ENCODE results near the gene CHRND. TPM values are rescaled to one million over a fixed set of nuclear protein-coding genes. Genes with fewer than 3 reads are reported as not detected.

Gene CHRND
- total RNA-seq (not detected), polyA plus RNA-seq (not detected)
- long read RNA-seq, donor 1, result 0 reads
- long read RNA-seq, donor 2, partial matches to known transcripts, result 0 of 1 reads
- long read RNA-seq, donor 2, other reads (novel, unspliced or antisense), result 1 of 1 reads

DNA sequence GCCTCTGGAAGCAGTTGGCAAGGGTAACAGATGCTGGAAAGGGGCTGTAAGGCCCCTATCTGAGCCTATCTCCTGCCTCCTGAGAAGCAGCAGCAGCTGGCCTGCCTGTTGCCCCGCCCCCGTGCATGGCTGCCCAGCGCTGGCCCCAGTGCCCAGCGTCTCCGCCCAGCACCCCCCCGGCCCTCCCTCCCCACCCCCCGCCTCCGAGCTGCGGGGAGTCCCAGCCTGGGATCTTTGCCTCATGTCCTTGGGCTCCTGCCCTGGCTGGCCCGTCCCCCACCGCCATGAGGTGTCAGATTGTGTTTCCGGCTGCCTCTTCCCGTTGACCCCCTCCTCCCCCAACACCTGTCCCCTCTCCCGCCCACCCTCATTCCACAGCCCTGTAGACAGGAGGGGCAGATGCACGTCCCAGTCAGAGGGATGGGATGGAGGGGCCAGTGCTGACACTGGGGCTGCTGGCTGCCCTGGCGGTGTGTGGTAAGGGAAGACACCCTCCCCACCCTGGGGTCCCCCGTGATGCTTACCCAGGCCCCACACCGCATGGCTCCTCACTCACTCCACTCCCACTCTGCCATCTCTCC lies at the start of gene CHRND:
Gene CHRND (plus strand): TSS at position 370 of the 581 bp plus-strand sequence. CDS start 56 bp downstream, at position 426.
- DNase-seq, result no peak
- H3K27ac ChIP-seq (ENCODE audit: low read depth in 1 of 2, low read length in 2 of 2), result no peak within 1 kb of the TSS
- no peaks in the 10 kb centered on the region for H3K4me1 ChIP-seq (ENCODE audit: control insufficient read depth in 1 of 2, insufficient read depth in 2 of 2, low read length in 2 of 2)
- no peaks in the 10 kb centered on the region for H3K27me3 ChIP-seq (ENCODE audit: control insufficient read depth in 1 of 2, insufficient read depth in 2 of 2, low read length in 1 of 2)
- no peaks in the 10 kb centered on the region for H3K9me3 ChIP-seq (ENCODE audit: control insufficient read depth, low read length)
- intact Hi-C loops (cut with DNase I), result loop anchor here in 1 of 2 donors (10.0 kb wide), 1 partner anchor 621 kb away; no protein-coding TSS in a partner anchor
- H3K4me3 ChIP-seq (ENCODE audit: low read length in 2 of 2), result no peak within 1 kb of the TSS
- no peak for ATAC-seq (ENCODE audit: low FRiP score)
- 18 to 20% methylated on average over 13 to 18 of the region's 18 CpGs for WGBS, 2 donors
- no peaks in the 10 kb centered on the region for H3K36me3 ChIP-seq (ENCODE audit: control insufficient read depth in 1 of 2, insufficient read depth in 2 of 2, low read length in 1 of 2)

DNA sequence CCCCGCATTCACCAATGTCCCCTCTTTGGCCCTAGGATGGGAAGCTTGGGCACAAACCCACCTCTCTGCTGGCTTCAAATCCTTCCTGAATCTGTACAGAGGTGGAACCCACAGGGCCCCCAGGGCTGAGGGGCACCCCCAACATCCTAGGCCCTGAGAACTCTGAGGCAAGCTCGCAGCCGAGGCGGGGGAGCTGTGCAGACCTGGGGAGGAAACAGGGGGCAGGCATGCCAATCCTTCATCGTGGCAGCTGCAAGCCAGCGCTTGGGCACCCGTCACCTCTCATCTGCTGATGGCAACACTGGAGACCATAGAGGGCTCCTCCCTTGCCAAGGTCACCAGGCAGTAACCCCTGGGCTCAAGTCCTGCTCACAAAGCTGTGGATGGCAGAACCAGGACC lies 49.2 kb upstream of the CHRND start:
- ATAC-seq (ENCODE audit: low FRiP score) (no peak), DNase-seq (peak; percentile 35 to 55)
- peaks cover 0 to 1% of the 10 kb centered on the region in 2 donors for H3K27me3 ChIP-seq (ENCODE audit: control insufficient read depth in 1 of 2, insufficient read depth in 2 of 2, low read length in 1 of 2)
- intact Hi-C loops (cut with DNase I), result no loop called here
- H3K4me3 ChIP-seq (ENCODE audit: low read length in 2 of 2), result no peak overlapping the region
- H3K36me3 ChIP-seq (ENCODE audit: control insufficient read depth in 1 of 2, insufficient read depth in 2 of 2, low read length in 1 of 2), result no peaks in the 10 kb centered on the region
- no peaks in the 10 kb centered on the region for H3K9me3 ChIP-seq (ENCODE audit: control insufficient read depth, low read length)
- no peaks in the 10 kb centered on the region for H3K4me1 ChIP-seq (ENCODE audit: control insufficient read depth in 1 of 2, insufficient read depth in 2 of 2, low read length in 2 of 2)
- 90 to 93% methylated on average over 7 of the region's 7 CpGs for WGBS, 2 donors
- no peak overlapping the region for H3K27ac ChIP-seq (ENCODE audit: low read depth in 1 of 2, low read length in 2 of 2)

DNA sequence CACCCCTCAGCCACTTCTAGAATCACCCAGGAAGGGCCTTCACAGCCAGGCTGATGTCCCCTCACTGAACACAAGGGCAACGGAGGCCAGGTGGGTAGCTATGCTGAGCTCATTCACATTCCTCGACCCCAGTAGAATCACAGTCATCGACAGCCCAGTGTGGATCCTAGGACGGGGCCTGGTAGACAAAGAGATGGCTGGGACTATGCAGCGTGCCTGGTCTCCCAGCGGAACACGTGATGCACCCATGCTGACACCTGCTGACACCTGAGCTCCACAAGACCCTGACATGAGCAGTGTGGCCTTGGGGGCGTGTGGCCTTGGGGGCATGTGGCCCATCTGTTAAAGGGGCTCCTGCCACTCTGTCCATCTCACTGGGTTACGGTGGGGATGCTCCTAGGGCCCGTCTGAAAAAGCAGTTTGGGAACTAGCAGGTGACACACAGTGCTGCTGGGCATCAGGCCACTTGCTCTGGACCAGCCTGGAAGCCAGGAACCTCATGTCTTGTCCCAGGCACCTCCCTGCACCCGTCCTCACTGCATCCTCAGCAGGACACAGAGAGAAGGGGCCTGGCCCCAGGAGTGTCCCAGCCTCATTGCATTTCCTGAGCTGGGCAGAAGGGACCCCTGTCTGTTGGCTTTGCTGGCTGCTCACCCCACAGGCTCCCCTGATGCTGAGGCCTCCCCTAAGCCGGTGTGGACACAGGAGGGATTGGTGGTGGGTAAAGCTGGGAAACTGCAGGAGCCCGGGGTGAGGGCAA lies 48.0 kb upstream of the CHRND start:
- H3K4me3 ChIP-seq (ENCODE audit: low read length in 2 of 2), result no peak overlapping the region
- H3K27ac ChIP-seq (ENCODE audit: low read depth in 1 of 2, low read length in 2 of 2), result no peak overlapping the region
- intact Hi-C loops (cut with DNase I), result no loop called here
- H3K9me3 ChIP-seq (ENCODE audit: control insufficient read depth, low read length), result no peaks in the 10 kb centered on the region
- DNase-seq, result peak; percentile 37 to 54
- H3K27me3 ChIP-seq (ENCODE audit: control insufficient read depth in 1 of 2, insufficient read depth in 2 of 2, low read length in 1 of 2), result peaks cover 0 to 1% of the 10 kb centered on the region in 2 donors
- no peak for ATAC-seq (ENCODE audit: low FRiP score)
- H3K4me1 ChIP-seq (ENCODE audit: control insufficient read depth in 1 of 2, insufficient read depth in 2 of 2, low read length in 2 of 2), result no peaks in the 10 kb centered on the region
- WGBS, 2 donors, result 90 to 93% methylated on average over 13 of the region's 13 CpGs
- no peaks in the 10 kb centered on the region for H3K36me3 ChIP-seq (ENCODE audit: control insufficient read depth in 1 of 2, insufficient read depth in 2 of 2, low read length in 1 of 2)

DNA sequence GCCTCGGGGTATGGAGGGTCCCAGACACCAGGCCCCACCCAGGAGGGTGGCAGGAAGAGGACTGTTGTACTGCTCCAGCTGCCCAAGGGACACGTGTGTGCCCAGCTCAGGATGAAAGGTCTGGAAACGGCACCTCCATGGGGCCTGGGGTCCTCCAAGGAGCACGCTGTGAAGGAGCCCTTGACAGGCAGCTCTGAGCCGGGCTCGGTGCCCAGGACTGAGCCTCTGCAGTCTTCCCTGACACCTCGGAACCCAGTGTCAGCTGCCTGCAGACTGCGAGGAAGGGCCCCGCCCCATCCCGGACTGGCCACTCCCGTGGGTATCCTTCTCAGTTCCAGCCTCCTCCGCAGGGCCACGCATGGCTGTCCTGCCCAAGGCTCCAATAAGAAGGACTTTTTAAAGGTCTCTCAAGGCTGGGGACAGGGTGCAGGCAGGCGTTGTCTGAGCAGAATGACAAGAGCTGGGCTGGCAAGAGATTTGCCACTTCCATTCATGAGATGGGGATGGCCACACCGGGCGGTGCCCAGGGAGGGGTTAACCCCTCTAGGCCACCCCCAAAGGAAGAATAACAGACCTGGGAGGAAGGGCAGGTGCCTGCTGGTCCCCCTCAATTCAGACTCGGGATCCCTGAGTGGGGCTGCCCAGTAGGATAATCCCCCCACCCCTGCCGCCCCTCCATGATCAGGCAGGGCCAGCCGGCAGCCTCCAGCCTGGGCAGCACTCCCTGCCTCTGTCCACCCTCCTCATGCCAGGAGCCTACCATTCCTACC lies 47.2 kb upstream of the CHRND start:
- H3K36me3 ChIP-seq (ENCODE audit: control insufficient read depth in 1 of 2, insufficient read depth in 2 of 2, low read length in 1 of 2), result no peaks in the 10 kb centered on the region
- ATAC-seq (ENCODE audit: low FRiP score), result no peak
- DNase-seq, result peak; percentile 21 to 61
- H3K27me3 ChIP-seq (ENCODE audit: control insufficient read depth in 1 of 2, insufficient read depth in 2 of 2, low read length in 1 of 2), result no peaks in the 10 kb centered on the region
- H3K27ac ChIP-seq (ENCODE audit: low read depth in 1 of 2, low read length in 2 of 2), result no peak overlapping the region
- no peaks in the 10 kb centered on the region for H3K9me3 ChIP-seq (ENCODE audit: control insufficient read depth, low read length)
- 75% methylated on average over 19 of the region's 19 CpGs for WGBS, 2 donors
- intact Hi-C loops (cut with DNase I), result no loop called here
- H3K4me1 ChIP-seq (ENCODE audit: control insufficient read depth in 1 of 2, insufficient read depth in 2 of 2, low read length in 2 of 2), result no peaks in the 10 kb centered on the region
- H3K4me3 ChIP-seq (ENCODE audit: low read length in 2 of 2), result no peak overlapping the region

DNA sequence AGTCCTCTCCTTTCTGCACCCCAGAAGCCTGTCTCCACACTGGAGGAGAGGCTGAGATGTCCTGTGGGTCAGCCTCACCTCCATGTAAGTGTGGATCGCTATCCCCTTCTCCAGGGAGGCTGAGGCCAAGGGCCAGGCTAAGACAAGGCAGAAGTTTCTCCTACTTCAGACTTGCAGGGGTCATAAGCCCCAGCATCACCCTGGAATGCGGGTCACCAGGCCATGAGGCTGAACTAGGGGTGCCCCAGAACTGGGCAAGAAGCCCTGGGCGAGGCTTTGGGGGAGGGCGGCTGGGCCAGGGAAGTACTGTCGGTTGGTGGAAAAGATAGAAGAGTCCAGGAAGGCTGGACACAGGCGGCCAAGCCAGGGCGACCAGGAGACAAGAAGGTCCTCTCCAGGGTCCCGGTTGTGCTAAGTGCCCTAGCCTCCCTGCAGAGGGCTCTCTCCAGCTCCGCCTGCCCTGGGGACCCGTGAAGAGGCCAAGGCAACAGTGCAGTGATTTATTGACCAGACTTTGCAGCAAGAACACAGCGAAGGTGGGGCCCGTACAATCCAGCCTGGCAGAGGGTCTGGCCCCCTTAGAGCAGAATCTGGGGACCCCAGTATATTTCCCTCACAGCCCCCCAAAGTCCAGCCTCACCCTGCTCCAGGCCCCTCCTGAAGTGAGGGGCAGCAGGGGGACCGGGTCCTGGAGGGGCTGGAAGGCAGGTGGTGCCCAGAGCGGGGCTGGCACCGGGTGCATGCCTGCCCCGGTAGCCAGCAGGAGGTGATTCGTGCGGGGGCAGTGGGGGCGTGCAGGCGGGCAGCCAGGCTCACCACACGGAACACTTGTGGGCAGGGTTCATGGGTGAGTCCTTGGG lies 46.4 kb upstream of the CHRND start:
- H3K27me3 ChIP-seq (ENCODE audit: control insufficient read depth in 1 of 2, insufficient read depth in 2 of 2, low read length in 1 of 2), result no peaks in the 10 kb centered on the region
- no peak overlapping the region for H3K27ac ChIP-seq (ENCODE audit: low read depth in 1 of 2, low read length in 2 of 2)
- no peaks in the 10 kb centered on the region for H3K36me3 ChIP-seq (ENCODE audit: control insufficient read depth in 1 of 2, insufficient read depth in 2 of 2, low read length in 1 of 2)
- no peaks in the 10 kb centered on the region for H3K4me1 ChIP-seq (ENCODE audit: control insufficient read depth in 1 of 2, insufficient read depth in 2 of 2, low read length in 2 of 2)
- DNase-seq (peak in 1 of 2 donors; percentile 64), ATAC-seq (ENCODE audit: low FRiP score) (no peak)
- H3K9me3 ChIP-seq (ENCODE audit: control insufficient read depth, low read length), result no peaks in the 10 kb centered on the region
- no peak overlapping the region for H3K4me3 ChIP-seq (ENCODE audit: low read length in 2 of 2)
- 73 to 75% methylated on average over 21 of the region's 21 CpGs for WGBS, 2 donors
- intact Hi-C loops (cut with DNase I), result no loop called here

DNA sequence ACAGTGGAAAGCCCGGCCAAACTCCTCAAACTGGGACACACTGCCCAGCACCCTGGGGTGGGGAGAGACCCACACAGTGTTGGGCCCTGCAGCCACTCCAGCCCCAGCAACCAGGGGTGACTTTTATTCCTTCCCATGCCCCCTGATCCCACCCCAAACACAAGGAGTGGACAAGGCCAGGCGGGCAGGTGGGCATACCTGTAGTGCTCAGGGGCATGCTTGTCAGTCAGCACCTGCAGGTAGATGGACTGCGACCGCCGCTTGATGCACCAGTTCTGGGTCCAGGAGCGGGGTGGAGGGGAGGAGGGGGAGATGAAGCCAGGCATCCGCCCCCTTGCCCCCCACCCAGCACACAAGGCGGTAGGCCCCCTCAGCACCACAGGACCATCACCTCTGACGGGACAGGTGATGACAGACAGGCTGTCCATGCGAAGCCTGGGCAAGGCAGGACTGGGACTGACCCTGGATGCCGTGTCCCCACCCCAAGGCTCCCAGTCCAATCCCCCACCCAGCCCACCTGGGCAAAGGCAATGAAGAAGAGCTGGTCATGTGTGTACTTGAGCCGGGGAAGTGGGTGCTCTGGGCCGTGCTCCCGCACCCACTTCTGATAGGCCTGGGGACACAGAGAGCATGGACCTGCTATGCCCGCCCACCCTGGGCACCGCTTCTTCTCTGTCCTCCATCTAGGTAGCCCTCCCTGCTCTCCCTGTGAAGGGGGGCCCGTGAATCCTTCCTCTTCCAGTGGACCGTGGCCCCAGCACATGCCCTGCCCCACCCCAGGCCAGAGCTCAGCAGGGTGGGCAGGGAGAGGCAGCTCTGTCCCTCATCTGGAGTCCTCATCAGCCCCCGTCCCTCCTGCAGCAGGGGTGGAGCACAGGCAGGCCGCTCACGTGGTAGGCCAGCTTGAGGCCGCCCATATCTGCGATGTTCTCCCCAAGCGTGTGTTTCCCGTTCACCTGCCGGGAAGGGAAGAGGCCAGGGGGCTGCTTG lies 45.5 kb upstream of the CHRND start:
- H3K4me1 ChIP-seq (ENCODE audit: control insufficient read depth in 1 of 2, insufficient read depth in 2 of 2, low read length in 2 of 2), result no peaks in the 10 kb centered on the region
- H3K4me3 ChIP-seq (ENCODE audit: low read length in 2 of 2), result no peak overlapping the region
- intact Hi-C loops (cut with DNase I), result no loop called here
- no peak for ATAC-seq (ENCODE audit: low FRiP score)
- peak in 1 of 2 donors; percentile 70 for DNase-seq
- H3K9me3 ChIP-seq (ENCODE audit: control insufficient read depth, low read length), result no peaks in the 10 kb centered on the region
- no peaks in the 10 kb centered on the region for H3K36me3 ChIP-seq (ENCODE audit: control insufficient read depth in 1 of 2, insufficient read depth in 2 of 2, low read length in 1 of 2)
- WGBS, 2 donors, result 84 to 89% methylated on average over 25 to 26 of the region's 26 CpGs
- no peak overlapping the region for H3K27ac ChIP-seq (ENCODE audit: low read depth in 1 of 2, low read length in 2 of 2)
- H3K27me3 ChIP-seq (ENCODE audit: control insufficient read depth in 1 of 2, insufficient read depth in 2 of 2, low read length in 1 of 2), result no peaks in the 10 kb centered on the region

DNA sequence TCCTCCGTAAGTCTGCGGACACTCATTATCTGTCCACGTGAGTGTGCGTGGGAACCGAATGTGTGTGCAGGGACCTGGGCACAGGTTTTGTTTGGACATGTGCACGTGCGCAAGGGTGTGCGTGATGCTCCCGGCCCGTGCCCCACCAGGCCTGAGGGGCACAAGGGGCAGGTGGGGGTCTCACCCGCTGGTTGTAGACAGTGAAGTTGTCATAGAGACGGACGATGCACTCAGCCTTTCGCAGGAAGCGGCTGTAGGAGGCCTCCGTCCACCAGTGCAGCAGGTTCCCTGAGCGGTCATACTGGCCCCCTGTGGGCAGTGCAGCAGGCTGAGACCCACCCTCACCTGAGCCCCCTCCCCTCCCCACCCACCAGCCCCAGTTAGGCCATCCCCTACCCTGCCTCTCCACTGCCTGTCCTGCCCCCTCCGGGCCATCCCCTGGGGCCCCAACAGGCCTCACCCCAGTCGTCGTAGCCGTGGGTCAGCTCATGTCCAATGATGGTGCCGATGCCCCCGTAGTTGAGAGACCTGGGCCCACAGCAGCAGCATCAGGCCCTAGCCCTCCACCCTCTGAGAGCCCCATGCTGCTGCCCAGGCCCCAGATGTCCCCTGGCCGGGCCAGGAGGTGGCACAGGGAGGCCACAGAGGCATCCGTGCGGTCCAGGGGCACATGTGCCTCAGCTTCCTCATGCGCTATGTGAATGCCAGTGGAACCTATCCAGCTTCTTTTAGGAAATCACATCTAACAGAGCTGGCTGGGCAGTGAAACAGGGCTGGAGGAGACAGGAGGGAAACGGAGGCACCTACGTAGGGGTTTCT lies 44.4 kb upstream of the CHRND start:
- no peak for ATAC-seq (ENCODE audit: low FRiP score)
- Histone ChIP-seq H3K36me3 (ENCODE audit: control insufficient read depth in 1 of 2, insufficient read depth in 2 of 2, low read length in 1 of 2) (no peaks in the 10 kb centered on the region), H3K4me1 (ENCODE audit: control insufficient read depth in 1 of 2, insufficient read depth in 2 of 2, low read length in 2 of 2) (no peaks in the 10 kb centered on the region), H3K9me3 (ENCODE audit: control insufficient read depth, low read length) (no peaks in the 10 kb centered on the region), H3K27ac (ENCODE audit: low read depth in 1 of 2, low read length in 2 of 2) (no peak overlapping the region), H3K27me3 (ENCODE audit: control insufficient read depth in 1 of 2, insufficient read depth in 2 of 2, low read length in 1 of 2) (no peaks in the 10 kb centered on the region), H3K4me3 (ENCODE audit: low read length in 2 of 2) (no peak overlapping the region)
- 92% methylated on average over 28 to 29 of the region's 29 CpGs for WGBS, 2 donors
- intact Hi-C loops (cut with DNase I), result no loop called here
- DNase-seq, result peak in 1 of 2 donors; percentile 63

Data from aorta (tissue), 5 donors.